A549 (cell line): ENCODE measurements around the gene LHX2. TPM values are rescaled to one million over a fixed set of nuclear protein-coding genes. Genes with fewer than 3 reads are reported as not detected.

ENCODE experiments used
- ATAC-seq, 2 experiments: fragments of 200-7000 bp in 1 of 2; fragments of >200 bp in 1 of 2; cut with Nextera tagmentation in 1 of 2; cut with Tn5 transposase in 1 of 2; 3 replicates each; pipeline versions ENCODE4 v1.8.0 to v1.9.1; 2018 to 2020; ENCODE audit warnings: mild to moderate bottlenecking in 1 of 2, moderate library complexity in 1 of 2
- CTCF ChIA-PET: fragments of 300-600 bp; sonication (Branson Sonifier 250); formaldehyde crosslinking; extraction: SDS; loops from one replicate; lab custom pipeline; 2021; ENCODE audit warnings: antibody characterized with exemption, inconsistent platforms; lab: Yijun Ruan, JAX
- POLR2A ChIA-PET: fragments of 350-600 bp; formaldehyde crosslinking; extraction: SDS; loops from one replicate; lab custom pipeline; 2021; ENCODE audit warnings: antibody characterized with exemption, inconsistent platforms; lab: Yijun Ruan, JAX
- DNase-seq, 2 experiments: peaks; one replicate each; pipeline versions ENCODE4 v3.0.0 to v3.0.0-alpha.2; 2011 to 2016; ENCODE audit warnings: low read depth in 1 of 2, low spot score in 1 of 2
- FAIRE-seq: peaks from 2 replicates; lab custom pipeline; 2011; peaks lifted over from hg19 to GRCh38; lab: Jason Lieb, UNC
- H3K27ac ChIP-seq, 2 experiments: fragments of >200 bp; sonication (Bioruptor Twin); formaldehyde crosslinking; 3 replicates each; pipeline ENCODE4 v1.5.1; 2016 to 2017
- H3K4me1 ChIP-seq: fragments of >200 bp; sonication (Bioruptor Twin); formaldehyde crosslinking; 3 replicates; pipeline ENCODE4 v1.6.1; 2016
- H3K4me2 ChIP-seq: fragments of >200 bp; sonication (Bioruptor Twin); formaldehyde crosslinking; 3 replicates; pipeline ENCODE4 v1.6.1; 2016
- H3K4me3 ChIP-seq: fragments of >200 bp; sonication (Bioruptor Twin); formaldehyde crosslinking; 3 replicates; pipeline ENCODE4 v1.5.1; 2016
- H3K9me3 ChIP-seq: fragments of >200 bp; sonication (Bioruptor Twin); formaldehyde crosslinking; 3 replicates; pipeline ENCODE4 v1.6.1; 2016
- CBX2 ChIP-seq: fragments of 200-600 bp; sonication (generic); IDR thresholded peaks from 2 replicates; pipeline ENCODE4 v1.6.1; 2016; ENCODE audit warnings: low read depth, mild to moderate bottlenecking, borderline replicate concordance
- CEBPB ChIP-seq, 2 experiments: fragments of >200 bp in 1 of 2; sonication (Bioruptor Twin) in 1 of 2; formaldehyde crosslinking in 1 of 2; IDR thresholded peaks; 2 replicates each; pipeline ENCODE4 v1.6.1; 2012 to 2016
- ESRRA ChIP-seq: fragments of 150-350 bp; IDR thresholded peaks from 2 replicates; pipeline ENCODE4 v1.6.1; 2014; ENCODE audit warnings: mild to moderate bottlenecking, low read length, borderline replicate concordance
- FOXS1 ChIP-seq: fragments of 250-450 bp; sonication (Bioruptor Pico); IDR thresholded peaks from 2 replicates; pipeline ENCODE4 v1.5.0; 2020; ENCODE audit warnings: mild to moderate bottlenecking, moderate library complexity
- HDAC2 ChIP-seq: fragments of 200-600 bp; sonication (generic); IDR thresholded peaks from 2 replicates; pipeline ENCODE4 v1.6.1; 2016
- HEYL ChIP-seq: fragments of 250-450 bp; sonication (Bioruptor Pico); IDR thresholded peaks from 2 replicates; pipeline ENCODE4 v1.8.0; 2021; ENCODE audit warnings: mild to moderate bottlenecking, moderate library complexity
- JUN ChIP-seq, 2 experiments: fragments of >200 bp; sonication (Bioruptor Twin); formaldehyde crosslinking; IDR thresholded peaks; 2 replicates in 1 of 2; 3 replicates in 1 of 2; pipeline ENCODE4 v1.6.1; 2016 to 2017
- MAFK ChIP-seq: fragments of 450-650 bp; IDR thresholded peaks from 2 replicates; pipeline ENCODE4 v1.6.1; 2014; ENCODE audit not compliant: partially characterized antibody
- MAZ ChIP-seq: fragments of 150-350 bp; IDR thresholded peaks from 2 replicates; pipeline ENCODE4 v1.6.1; 2014; ENCODE audit warnings: antibody characterized with exemption, low read depth, low read length, borderline replicate concordance
- MYC ChIP-seq: IDR thresholded peaks from 2 replicates; pipeline ENCODE4 v1.6.1; 2012; ENCODE audit warnings: mild to moderate bottlenecking, inconsistent platforms, low read length, improper control_type of control experiment, borderline replicate concordance
- NFE2L2 ChIP-seq: fragments of 150-350 bp; conservative IDR thresholded peaks from 2 replicates; pipeline ENCODE4 v1.6.1; 2014; ENCODE audit warnings: low read length
- RARB ChIP-seq: fragments of 250-450 bp; sonication (Bioruptor Pico); IDR thresholded peaks from 2 replicates; pipeline ENCODE4 v1.8.0; 2021; ENCODE audit warnings: mild to moderate bottlenecking, moderate library complexity
- TFCP2L1 ChIP-seq: fragments of 250-450 bp; sonication (Bioruptor Pico); IDR thresholded peaks from 2 replicates; pipeline ENCODE4 v1.5.0; 2021; ENCODE audit warnings: mild to moderate bottlenecking
- ZNF302 ChIP-seq: fragments of 250-450 bp; sonication (Bioruptor Pico); IDR thresholded peaks from 2 replicates; pipeline ENCODE4 v1.9.0; 2021; ENCODE audit warnings: inconsistent platforms, mild to moderate bottlenecking, moderate library complexity
- WGBS: methylation state at CpG from one replicate; pipeline ENCODE4 v1.1.6; 2017; ENCODE audit errors: missing lambda C conversion rate; 5-methylcytosine and 5-hydroxymethylcytosine counted together
- polyA plus RNA-seq, 4 experiments: library from polyadenylated mRNA; depleted of rRNA in 3 of 4; stranded (reverse); fragments of >200 nt; fragmentation: RNase III in 1 of 4; extraction: RNeasy Plus Mini Kit Qiagen cat#74134 plus additional on column Dnase treatment in 1 of 4; gene quantifications; 2 replicates in 3 of 4; 3 replicates in 1 of 4; pipeline ENCODE4 v1.2.3, GENCODE V29; 2011 to 2017
- TF ChIP-seq, protein P1 (sequence below): fragments of >200 bp; sonication (Bioruptor Twin); formaldehyde crosslinking; IDR thresholded peaks from 2 replicates; pipeline ENCODE4 v1.6.1; 2016
- TF ChIP-seq, protein P2 (sequence below): IDR thresholded peaks from 2 replicates; pipeline ENCODE4 v1.6.1; 2012; ENCODE audit warnings: low read depth, borderline replicate concordance
- TF ChIP-seq, protein P3 (sequence below): IDR thresholded peaks from 2 replicates; pipeline ENCODE4 v1.6.1; 2012
- TF ChIP-seq, protein P4 (sequence below): fragments of 250-450 bp; sonication (Bioruptor Pico); IDR thresholded peaks from 2 replicates; pipeline ENCODE4 v1.5.0; 2020; ENCODE audit warnings: low read depth, mild to moderate bottlenecking, moderate library complexity
- TF ChIP-seq, protein P5 (sequence below): fragments of 450-650 bp; IDR thresholded peaks from 2 replicates; pipeline ENCODE4 v1.6.1; 2014; ENCODE audit warnings: antibody characterized with exemption
- TF ChIP-seq, protein P6 (sequence below): fragments of 150-350 bp; IDR thresholded peaks from 2 replicates; pipeline ENCODE4 v1.6.1; 2014; ENCODE audit warnings: low read depth, mild to moderate bottlenecking, low read length

Gene LHX2
- polyA plus RNA-seq, 2 of the 4 experiments (the other 2 are of a cell fraction): 2.4 to 4.4 TPM

DNA sequence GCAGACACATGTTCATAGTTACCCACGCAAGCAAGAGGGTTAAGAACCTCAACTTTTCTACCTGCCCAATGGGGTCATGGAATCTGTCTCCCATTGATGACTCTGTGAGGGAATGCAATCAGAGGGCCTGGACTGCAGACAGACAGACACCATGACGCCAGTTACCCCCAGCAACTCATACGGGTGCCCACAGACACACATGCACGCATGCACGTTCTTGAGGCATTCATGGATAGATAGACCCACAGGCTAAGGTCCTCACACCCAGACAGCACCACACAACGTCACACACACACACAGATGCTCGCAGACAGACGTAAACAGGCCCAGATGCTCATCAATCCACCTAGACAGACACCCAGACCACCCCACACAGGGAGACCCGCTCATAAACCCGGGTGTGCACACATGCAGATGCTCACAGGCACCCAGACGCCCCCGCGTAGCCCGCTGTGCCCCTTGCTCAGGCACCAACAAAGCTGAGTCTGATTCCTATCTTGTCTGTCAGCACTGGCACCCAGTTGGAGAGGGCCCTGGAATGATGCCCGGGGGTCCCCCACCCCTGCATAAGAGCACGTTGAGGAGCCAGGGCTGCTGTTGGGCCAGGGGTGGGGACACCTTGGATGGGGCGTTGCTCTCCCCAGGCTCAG lies 23.6 kb downstream of the LHX2 start:
- Histone ChIP-seq H3K4me3 (no peak overlapping the region), H3K4me2 (no peak overlapping the region), H3K9me3 (no peaks in the 10 kb centered on the region), H3K4me1 (0 out of 3 replicates have a peak, but pooled peaks cover 1% of the 10 kb centered on the region), H3K27ac (no peak overlapping the region)
- ChIA-PET POLR2A (no interaction called here), CTCF (no interaction called here)
- no peak for DNase-seq
- FAIRE-seq: no peak
- 66% methylated on average over 11 of the region's 17 CpGs for WGBS
- no peak for ATAC-seq
- TF ChIP-seq HEYL (no peak), ESRRA (no peak), JUN (IDR thresholded peaks at IDR 0.05) (no peak), MAFK (no peak), RARB (CRISPR knock-in tag) (no peak), CEBPB (IDR thresholded peaks at IDR 0.05) (no peak), FOXS1 (CRISPR knock-in tag) (no peak), ZNF302 (no peak), MAZ (no peak), MYC (no peak), HDAC2 (no peak), TFCP2L1 (no peak)
- TF ChIP-seq, protein P1, sequence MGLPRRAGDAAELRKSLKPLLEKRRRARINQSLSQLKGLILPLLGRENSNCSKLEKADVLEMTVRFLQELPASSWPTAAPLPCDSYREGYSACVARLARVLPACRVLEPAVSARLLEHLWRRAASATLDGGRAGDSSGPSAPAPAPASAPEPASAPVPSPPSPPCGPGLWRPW: no peak
- TF ChIP-seq, protein P2, sequence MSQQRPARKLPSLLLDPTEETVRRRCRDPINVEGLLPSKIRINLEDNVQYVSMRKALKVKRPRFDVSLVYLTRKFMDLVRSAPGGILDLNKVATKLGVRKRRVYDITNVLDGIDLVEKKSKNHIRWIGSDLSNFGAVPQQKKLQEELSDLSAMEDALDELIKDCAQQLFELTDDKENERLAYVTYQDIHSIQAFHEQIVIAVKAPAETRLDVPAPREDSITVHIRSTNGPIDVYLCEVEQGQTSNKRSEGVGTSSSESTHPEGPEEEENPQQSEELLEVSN: no peak
- TF ChIP-seq, protein P3, sequence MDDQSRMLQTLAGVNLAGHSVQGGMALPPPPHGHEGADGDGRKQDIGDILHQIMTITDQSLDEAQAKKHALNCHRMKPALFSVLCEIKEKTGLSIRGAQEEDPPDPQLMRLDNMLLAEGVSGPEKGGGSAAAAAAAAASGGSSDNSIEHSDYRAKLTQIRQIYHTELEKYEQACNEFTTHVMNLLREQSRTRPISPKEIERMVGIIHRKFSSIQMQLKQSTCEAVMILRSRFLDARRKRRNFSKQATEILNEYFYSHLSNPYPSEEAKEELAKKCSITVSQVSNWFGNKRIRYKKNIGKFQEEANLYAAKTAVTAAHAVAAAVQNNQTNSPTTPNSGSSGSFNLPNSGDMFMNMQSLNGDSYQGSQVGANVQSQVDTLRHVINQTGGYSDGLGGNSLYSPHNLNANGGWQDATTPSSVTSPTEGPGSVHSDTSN: no peak
- TF ChIP-seq, protein P4, sequence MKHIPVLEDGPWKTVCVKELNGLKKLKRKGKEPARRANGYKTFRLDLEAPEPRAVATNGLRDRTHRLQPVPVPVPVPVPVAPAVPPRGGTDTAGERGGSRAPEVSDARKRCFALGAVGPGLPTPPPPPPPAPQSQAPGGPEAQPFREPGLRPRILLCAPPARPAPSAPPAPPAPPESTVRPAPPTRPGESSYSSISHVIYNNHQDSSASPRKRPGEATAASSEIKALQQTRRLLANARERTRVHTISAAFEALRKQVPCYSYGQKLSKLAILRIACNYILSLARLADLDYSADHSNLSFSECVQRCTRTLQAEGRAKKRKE (CRISPR knock-in tag): no peak

DNA sequence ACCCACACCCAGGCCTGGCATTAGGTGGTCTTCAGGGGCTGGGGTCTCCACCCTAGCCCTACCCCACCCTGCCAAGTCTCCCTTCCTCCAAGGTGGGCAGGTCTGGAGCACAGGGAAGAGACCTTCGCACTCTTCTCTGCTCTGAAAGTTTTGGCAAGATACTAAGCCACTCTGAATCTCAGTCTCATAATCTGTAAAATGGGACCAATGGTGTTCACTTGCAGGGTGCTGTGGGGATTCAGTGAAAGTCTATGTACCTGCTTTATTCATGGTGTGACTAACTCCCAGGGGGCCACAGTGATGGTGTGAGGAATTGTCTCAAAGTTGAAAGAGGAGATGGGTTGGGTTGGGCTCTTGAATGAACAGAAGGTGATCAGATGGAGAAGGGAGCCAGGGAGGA lies 25.0 kb downstream of the LHX2 start:
- TF ChIP-seq NFE2L2: no peak
- TF ChIP-seq, protein P5, sequence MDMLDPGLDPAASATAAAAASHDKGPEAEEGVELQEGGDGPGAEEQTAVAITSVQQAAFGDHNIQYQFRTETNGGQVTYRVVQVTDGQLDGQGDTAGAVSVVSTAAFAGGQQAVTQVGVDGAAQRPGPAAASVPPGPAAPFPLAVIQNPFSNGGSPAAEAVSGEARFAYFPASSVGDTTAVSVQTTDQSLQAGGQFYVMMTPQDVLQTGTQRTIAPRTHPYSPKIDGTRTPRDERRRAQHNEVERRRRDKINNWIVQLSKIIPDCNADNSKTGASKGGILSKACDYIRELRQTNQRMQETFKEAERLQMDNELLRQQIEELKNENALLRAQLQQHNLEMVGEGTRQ: no peak
- TF ChIP-seq CBX2: no peak
- TF ChIP-seq, protein P6, sequence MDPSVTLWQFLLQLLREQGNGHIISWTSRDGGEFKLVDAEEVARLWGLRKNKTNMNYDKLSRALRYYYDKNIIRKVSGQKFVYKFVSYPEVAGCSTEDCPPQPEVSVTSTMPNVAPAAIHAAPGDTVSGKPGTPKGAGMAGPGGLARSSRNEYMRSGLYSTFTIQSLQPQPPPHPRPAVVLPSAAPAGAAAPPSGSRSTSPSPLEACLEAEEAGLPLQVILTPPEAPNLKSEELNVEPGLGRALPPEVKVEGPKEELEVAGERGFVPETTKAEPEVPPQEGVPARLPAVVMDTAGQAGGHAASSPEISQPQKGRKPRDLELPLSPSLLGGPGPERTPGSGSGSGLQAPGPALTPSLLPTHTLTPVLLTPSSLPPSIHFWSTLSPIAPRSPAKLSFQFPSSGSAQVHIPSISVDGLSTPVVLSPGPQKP: no peak
- H3K4me2 ChIP-seq: no peak overlapping the region
- CTCF ChIA-PET: no interaction called here
- H3K9me3 ChIP-seq: no peaks in the 10 kb centered on the region
- ATAC-seq: no peak
- peaks cover 9% of the 10 kb centered on the region; the same call in 2 of the 3 replicates for H3K4me1 ChIP-seq
- H3K4me3 ChIP-seq: no peak overlapping the region
- WGBS: 60% methylated on average over 1 of the region's 1 CpG
- FAIRE-seq: no peak
- no peak for DNase-seq
- POLR2A ChIA-PET: no interaction called here
- no peak overlapping the region for H3K27ac ChIP-seq
